Activated T-helper 2 cell treated with anti-CD3 and anti-CD28 coated beads, Interferon-gamma antibody, Interleukin-2, Interleukin-4, amounts not matched to agents 10 μg/mL and 5 μg/mL and 100 μg/mL, durations not matched to agents 14 hours and 24 hours and 36 hours (primary cell): ENCODE results near the gene DIAPH1. TPM values are rescaled to one million over a fixed set of nuclear protein-coding genes. Genes with fewer than 3 reads are reported as not detected.

ENCODE experiments used
- DNase-seq: peaks from one replicate; pipeline ENCODE4 v3.0.0; 2021; ENCODE audit warnings: low spot score
- H3K27ac Mint-ChIP-seq: one replicate; pipeline ENCODE4 v1.8.0; 2021; ENCODE audit warnings: mixed read lengths
- H3K27me3 Mint-ChIP-seq: one replicate; pipeline ENCODE4 v1.8.0; 2021; ENCODE audit warnings: low read depth, mixed read lengths
- H3K36me3 Mint-ChIP-seq: one replicate; pipeline ENCODE4 v1.8.0; 2021; ENCODE audit warnings: low read depth, mixed read lengths
- H3K4me1 Mint-ChIP-seq: one replicate; pipeline ENCODE4 v1.8.0; 2021; ENCODE audit warnings: low read depth, mixed read lengths
- H3K4me3 Mint-ChIP-seq: one replicate; pipeline ENCODE4 v1.8.0; 2021; ENCODE audit warnings: low read depth, mild to moderate bottlenecking, moderate library complexity, mixed read lengths
- H3K9me3 Mint-ChIP-seq: one replicate; pipeline ENCODE4 v1.8.0; 2021; ENCODE audit warnings: mixed read lengths
- intact Hi-C: fragments of 100-400 bp; cut with micrococcal nuclease; formaldehyde crosslinking; loops from one replicate; pipeline ENCODE4 v1.15.1; 2023
- total RNA-seq: library from RNA; stranded (reverse); gene quantifications from 2 replicates; pipeline ENCODE4 v1.2.3, GENCODE V29; 2022

The DIAPH1 gene
- total RNA-seq = 228 and 234 TPM in 2 replicates

- Mint-ChIP-seq H3K27me3 (no peaks in the 10 kb centered on the region), H3K4me1 (peaks cover 49% of the 10 kb centered on the region), H3K27ac (peak within 1 kb of the TSS; percentile 98), H3K9me3 (no peaks in the 10 kb centered on the region), H3K4me3 (peak within 1 kb of the TSS; percentile 100), H3K36me3 (peaks cover 72% of the 10 kb centered on the region)
- peak; percentile 95 for DNase-seq
- intact Hi-C loops = loop anchor here (1.0 to 5.0 kb wide), 4 partner anchors 14 to 37 kb away; partner anchors contain the start of genes HDAC3 and RELL2
Measured at GRCh38 chr5:141618804-141619554, at the start of gene DIAPH1. Gene DIAPH1, minus strand, starts transcription at chr5:141619000. Its CDS starts 86 bp downstream, at chr5:141618914.

DNA sequence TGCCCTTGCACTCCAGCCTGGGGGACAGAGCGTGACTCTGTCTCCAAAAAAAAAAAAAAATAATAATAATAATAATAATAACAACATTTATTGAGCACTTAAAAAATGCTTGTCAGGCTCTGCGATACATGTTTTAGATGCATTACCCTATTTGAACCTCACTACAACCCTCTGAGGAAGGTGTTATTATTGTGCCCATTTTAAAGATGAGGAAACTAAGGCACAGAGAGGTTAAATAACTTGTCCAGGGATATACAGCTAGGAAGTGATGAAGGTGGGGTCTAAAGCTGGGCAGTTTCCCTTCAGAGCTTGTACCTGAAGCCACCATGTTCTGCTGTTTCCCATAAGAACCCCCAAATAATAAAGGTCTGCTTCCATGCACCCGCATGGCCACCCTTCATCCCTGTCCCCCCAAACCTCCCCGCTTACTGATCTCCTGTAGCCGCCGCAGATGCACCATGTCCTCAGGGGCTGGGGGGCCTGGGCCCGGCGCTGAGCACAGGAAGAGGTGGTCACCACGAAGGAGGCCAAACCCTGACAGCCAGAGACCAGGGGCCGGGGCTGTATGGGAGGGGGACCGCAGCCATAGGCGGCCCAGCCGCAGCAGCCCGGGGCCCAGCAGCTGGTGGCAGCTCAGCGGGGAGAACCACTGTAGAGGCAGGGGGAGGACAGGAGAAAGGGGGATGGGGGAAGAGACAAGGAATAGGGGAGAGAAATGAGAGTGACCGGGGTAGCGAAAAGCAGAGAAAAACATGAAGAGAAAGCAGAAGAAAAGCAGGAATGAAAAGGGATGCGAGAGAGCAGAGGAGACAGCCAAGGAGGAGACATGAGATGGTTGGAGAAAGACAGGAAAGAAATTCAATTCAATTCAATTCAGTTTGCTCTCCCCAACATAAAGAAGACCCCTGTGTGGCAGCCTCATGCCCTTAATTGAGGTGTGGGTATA lies 47.5 kb upstream of the DIAPH1 start:
- Mint-ChIP-seq H3K36me3 (no peaks in the 10 kb centered on the region), H3K4me3 (no peak overlapping the region), H3K27me3 (no peaks in the 10 kb centered on the region), H3K9me3 (no peaks in the 10 kb centered on the region), H3K4me1 (peaks cover 5% of the 10 kb centered on the region), H3K27ac (no peak overlapping the region)
- DNase-seq = no peak
- intact Hi-C loops = loop anchor here (1.0 kb wide), 1 partner anchor 213 kb away; no protein-coding TSS in a partner anchor

- intact Hi-C loops = loop anchor here (1.0 kb wide), 1 partner anchor 214 kb away; no protein-coding TSS in a partner anchor
- no peaks in the 10 kb centered on the region for H3K9me3 Mint-ChIP-seq
- no peaks in the 10 kb centered on the region for H3K27me3 Mint-ChIP-seq
- H3K36me3 Mint-ChIP-seq = no peaks in the 10 kb centered on the region
- H3K4me1 Mint-ChIP-seq = peaks cover 5% of the 10 kb centered on the region
- H3K27ac Mint-ChIP-seq = no peak overlapping the region
- peak; percentile 61 for DNase-seq
- no peak overlapping the region for H3K4me3 Mint-ChIP-seq
Measured at GRCh38 chr5:141664733-141665461, 46.1 kb upstream of the DIAPH1 start.

GRCh38 chr5:141663506-141663905 lies 44.7 kb upstream of the DIAPH1 start:
- Mint-ChIP-seq H3K4me1 (peaks cover 4% of the 10 kb centered on the region), H3K36me3 (no peaks in the 10 kb centered on the region), H3K27me3 (no peaks in the 10 kb centered on the region), H3K4me3 (no peak overlapping the region), H3K9me3 (no peaks in the 10 kb centered on the region), H3K27ac (no peak overlapping the region)
- intact Hi-C loops = no loop called here
- no peak for DNase-seq

DNA sequence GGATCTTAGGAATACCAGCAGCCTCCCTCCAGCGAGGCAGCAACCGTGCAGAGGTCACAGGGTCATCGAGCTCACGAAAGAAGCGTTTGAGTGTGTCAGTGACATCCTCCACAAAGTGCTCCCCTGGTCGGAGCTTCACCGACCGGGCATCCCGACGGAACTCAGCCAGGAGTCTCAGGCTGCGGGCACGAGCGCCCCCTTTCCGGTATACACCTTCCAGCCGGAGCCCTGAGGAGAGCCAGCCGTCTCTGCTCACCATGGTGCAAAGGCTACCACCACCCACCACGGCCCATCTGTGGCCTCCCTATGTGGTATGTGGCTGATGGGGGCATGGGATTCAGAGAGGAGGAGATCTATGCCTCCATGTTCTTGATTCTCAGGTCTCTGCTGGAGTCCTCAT lies 43.2 kb upstream of the DIAPH1 start:
- Mint-ChIP-seq H3K27ac (no peak overlapping the region), H3K27me3 (no peaks in the 10 kb centered on the region), H3K4me3 (no peak overlapping the region), H3K9me3 (no peaks in the 10 kb centered on the region), H3K36me3 (peaks cover 4% of the 10 kb centered on the region), H3K4me1 (peaks cover 7% of the 10 kb centered on the region)
- intact Hi-C loops = no loop called here
- DNase-seq = no peak

DNA sequence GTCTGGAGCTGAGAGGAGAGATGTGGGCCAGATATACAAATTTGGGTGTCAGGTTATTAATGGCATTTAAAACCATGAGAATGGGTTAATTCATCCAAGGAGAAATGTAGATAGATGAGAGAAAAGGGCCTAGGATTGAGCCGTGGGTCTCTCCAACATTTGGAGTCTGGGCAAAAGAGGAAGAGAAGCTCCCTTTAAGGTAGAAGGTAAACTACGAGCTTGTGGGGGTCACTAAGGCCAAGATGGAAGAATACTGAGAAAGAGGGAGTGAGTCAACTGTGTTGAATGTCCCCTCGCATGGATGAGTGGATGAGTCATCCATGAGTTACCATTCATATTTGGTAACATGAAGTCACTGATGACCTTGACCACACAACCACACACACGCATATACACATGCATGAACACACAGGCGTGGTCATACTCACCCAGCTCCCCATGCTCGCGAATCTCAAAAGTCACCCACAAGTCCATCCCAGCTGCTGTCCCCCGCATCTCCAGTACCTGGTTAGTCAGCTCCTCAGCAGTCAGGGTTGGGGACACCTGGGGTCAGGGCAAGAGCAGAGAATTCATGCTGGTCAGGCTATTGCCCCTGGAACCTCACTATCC lies 39.2 kb upstream of the DIAPH1 start:
- Mint-ChIP-seq H3K4me3 (no peak overlapping the region), H3K4me1 (peaks cover 3% of the 10 kb centered on the region), H3K36me3 (peaks cover 4% of the 10 kb centered on the region), H3K9me3 (no peaks in the 10 kb centered on the region), H3K27me3 (no peaks in the 10 kb centered on the region), H3K27ac (no peak overlapping the region)
- no peak for DNase-seq
- intact Hi-C loops = no loop called here

GRCh38 chr5:141657404-141657803 lies 38.6 kb upstream of the DIAPH1 start:
- Mint-ChIP-seq H3K4me3 (no peak overlapping the region), H3K4me1 (peaks cover 3% of the 10 kb centered on the region), H3K27ac (no peak overlapping the region), H3K27me3 (no peaks in the 10 kb centered on the region), H3K36me3 (peaks cover 4% of the 10 kb centered on the region), H3K9me3 (no peaks in the 10 kb centered on the region)
- no peak for DNase-seq
- intact Hi-C loops = no loop called here

DNA sequence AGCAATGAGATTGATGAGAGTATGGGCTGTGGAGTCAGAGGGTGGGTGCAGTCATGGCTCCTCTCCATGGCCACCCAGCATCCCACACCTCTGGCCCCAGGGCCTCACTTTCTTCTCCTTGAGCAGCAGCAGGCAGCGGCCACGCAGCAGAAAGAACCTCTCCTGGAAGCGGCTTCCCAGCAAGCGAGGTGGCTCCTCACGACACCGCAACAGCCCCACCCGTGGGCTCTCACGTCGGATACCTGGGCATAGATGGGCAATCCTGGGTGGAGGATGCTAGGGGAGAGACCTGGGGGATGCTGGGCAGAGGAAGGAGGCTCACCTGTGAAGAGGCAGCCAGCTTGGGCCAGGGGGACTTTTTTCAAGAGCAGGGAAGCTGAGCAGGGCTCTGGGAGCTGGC lies 37.6 kb upstream of the DIAPH1 start:
- Mint-ChIP-seq H3K27ac (no peak overlapping the region), H3K27me3 (no peaks in the 10 kb centered on the region), H3K4me3 (no peak overlapping the region), H3K4me1 (peaks cover 8% of the 10 kb centered on the region), H3K9me3 (no peaks in the 10 kb centered on the region), H3K36me3 (peaks cover 4% of the 10 kb centered on the region)
- DNase-seq = no peak
- intact Hi-C loops = no loop called here

- Mint-ChIP-seq H3K27ac (no peak overlapping the region), H3K4me3 (no peak overlapping the region), H3K4me1 (peaks cover 11% of the 10 kb centered on the region), H3K27me3 (no peaks in the 10 kb centered on the region), H3K36me3 (peaks cover 4% of the 10 kb centered on the region), H3K9me3 (no peaks in the 10 kb centered on the region)
- intact Hi-C loops = no loop called here
- no peak for DNase-seq
Measured at GRCh38 chr5:141655020-141655419, 36.2 kb upstream of the DIAPH1 start.

DNA sequence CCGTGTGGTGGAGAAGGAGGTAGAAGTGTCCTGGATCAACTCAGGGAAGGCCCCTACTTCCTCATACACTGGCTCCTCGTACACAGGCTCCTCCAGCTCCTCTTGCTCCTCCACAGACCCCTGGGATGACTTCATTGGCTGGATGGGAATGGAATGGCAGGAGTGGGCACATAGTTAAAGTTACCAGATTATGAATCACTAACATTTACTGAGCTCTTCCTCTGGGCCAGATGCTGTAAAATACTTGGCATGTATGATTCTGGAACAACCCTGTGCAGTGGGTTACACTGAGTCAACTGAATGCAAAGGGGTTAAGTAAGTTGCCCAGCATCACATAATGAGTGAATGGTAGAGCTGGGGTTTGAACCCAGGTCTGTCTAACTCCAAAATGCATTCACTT lies 35.5 kb upstream of the DIAPH1 start:
- Mint-ChIP-seq H3K36me3 (peaks cover 4% of the 10 kb centered on the region), H3K4me1 (peaks cover 15% of the 10 kb centered on the region), H3K9me3 (no peaks in the 10 kb centered on the region), H3K4me3 (no peak overlapping the region), H3K27ac (no peak overlapping the region), H3K27me3 (no peaks in the 10 kb centered on the region)
- intact Hi-C loops = no loop called here
- DNase-seq = no peak

DNA sequence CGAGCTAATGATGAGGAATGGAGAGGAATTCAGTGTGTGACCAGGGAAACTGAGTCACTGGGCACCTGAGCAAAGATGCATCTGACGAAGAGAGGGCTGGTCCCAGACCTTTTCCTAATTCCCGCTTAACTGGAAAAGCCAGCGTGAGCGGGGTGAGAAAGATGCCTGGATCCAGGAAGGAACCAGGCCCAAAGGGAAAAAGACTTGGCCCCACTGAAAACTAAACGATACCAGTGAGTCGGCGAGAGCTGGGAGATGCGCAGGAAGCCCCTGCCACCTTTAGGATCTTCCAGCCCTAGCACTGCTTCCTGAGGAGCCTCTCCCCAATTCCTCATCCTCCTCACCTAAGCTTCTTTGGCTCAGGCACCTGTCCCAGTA lies 32.9 kb upstream of the DIAPH1 start:
- peak overlapping the region; percentile 98 for H3K4me3 Mint-ChIP-seq
- H3K36me3 Mint-ChIP-seq = peaks cover 8% of the 10 kb centered on the region
- H3K27ac Mint-ChIP-seq = peak overlapping the region; percentile 42
- H3K4me1 Mint-ChIP-seq = peaks cover 11% of the 10 kb centered on the region
- H3K27me3 Mint-ChIP-seq = no peaks in the 10 kb centered on the region
- no peaks in the 10 kb centered on the region for H3K9me3 Mint-ChIP-seq
- DNase-seq = no peak
- intact Hi-C loops = loop anchor here (1.0 kb wide), 1 partner anchor 15 kb away; the partner anchor contains the start of genes HDAC3 and RELL2
